GM04503 (cell line): ENCODE results near the gene INVS.
A peak's percentile ranks its signal among the peaks of the same experiment; 100 is the strongest.
"Not testable (repeated sequence)": the region's sequence is repeated elsewhere in the genome, so short reads cannot be mapped to it uniquely, and the experiment has no call there.

Experiments used
- DNase-seq: peaks from one replicate; pipeline ENCODE4 v3.0.0-alpha.2; 2012; ENCODE audit warnings: low read depth

INVS gene

GRCh38 chr9:100204796-100205195 lies 105.8 kb downstream of the INVS start:
- no peak for DNase-seq

- no peak for DNase-seq
Observed at GRCh38 chr9:100206899-100207298, 107.9 kb downstream of the INVS start.

- no peak for DNase-seq
Observed at GRCh38 chr9:100208673-100209072, 109.6 kb downstream of the INVS start.

- no peak for DNase-seq
Observed at GRCh38 chr9:100211476-100211875, 112.4 kb downstream of the INVS start.

DNA sequence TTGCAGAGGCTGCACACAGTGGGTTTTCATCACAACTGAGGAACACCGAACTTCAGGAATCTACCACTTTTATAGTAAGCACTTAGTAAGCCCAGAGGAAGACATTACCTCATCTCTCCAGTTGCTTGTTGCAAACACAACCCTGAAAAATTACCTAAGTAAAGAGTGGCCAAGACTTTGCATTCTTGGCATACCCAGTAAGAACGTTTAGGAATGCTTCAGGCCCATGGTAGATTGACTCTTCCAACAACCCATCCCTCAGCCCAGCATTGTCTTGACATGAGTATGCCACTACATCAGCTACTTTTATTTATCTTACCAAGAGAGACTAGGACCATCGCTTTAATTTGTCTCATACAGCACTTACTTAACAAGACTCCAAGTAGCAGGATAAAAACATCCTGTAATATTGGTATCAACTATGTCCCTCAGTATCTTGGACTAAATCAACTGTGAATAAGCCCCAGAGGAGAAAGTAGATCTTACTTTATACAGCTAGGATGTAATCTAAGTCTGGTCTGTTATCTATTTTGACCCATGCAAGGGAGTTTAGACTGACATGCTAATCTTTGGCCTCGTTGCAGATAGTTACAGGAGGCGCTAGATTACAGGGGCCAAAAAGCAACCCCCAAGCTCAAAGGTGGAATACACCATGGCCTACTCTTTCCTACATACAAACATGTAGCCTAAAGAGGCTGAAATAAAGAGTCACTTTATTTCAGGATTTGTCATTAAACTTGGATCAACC lies 114.9 kb downstream of the INVS start:
- DNase-seq: peak; percentile 40

DNA sequence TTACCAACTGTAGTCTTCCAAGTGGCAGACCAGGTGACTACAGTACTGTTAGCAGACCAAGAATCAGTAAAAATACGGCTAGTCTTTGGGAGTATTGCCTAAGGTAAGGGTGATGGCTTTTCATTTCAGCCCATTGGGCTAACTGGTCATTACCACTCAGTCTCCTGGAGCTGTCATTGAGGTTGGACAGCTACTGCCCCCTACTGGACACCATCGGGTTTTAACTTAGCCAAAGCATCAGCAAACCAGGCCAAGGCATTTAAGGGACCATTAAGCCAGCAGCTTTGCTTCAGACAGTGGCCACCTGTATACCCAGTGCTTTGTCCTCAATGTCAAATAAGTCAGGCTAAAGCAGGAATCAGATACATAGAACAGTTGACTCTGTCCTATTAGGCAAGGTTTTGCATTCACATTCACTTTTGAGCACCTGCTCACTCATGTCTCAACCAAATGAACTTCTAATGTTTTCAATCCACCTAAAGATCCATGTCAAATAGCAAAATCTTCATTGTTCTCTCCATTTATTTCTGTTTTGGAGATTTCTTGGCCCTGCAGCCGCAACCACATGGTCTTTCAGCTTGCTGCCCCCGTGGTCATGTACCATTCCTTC lies 117.2 kb downstream of the INVS start:
- DNase-seq: no peak

DNA sequence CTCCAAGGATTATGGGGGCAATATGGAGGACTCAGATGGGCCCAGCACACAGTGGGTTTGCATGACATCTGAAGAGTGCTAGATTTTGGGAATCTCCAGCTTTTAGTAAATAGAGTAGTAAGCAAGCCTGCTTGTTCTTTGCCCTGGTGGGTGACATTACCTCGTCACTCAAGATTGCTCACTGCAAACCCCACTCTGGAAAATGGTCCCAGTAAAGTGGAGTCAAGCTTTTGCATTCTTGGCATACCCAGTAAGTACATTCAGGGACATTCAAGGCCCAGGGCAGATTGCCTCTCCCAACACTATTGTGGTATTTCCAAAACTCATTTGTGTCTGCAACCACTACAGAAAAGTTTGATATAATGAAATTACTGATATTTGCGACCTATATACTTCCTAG lies 118.5 kb downstream of the INVS start:
- DNase-seq: no peak

GRCh38 chr9:100219347-100219746 lies 120.3 kb downstream of the INVS start:
- DNase-seq: no peak

DNA sequence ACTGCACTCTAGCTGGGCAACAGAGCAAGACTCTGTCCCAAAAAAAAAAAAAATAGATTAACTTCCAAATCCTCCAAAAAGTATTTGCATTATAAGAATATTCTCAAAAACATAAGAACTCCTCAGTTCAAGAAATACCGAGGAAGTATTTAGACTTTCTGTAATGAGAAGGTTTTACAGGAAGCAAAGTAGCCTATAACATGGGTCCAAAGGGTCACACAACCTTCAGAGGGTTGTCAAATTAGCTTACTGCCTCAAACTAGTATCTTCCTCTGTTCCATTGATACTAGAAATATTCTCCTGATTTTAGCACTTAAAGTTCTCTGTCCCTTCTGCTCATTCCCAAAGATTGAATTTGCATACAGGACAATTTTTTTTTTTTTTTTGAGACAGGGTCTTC lies 121.9 kb downstream of the INVS start:
- DNase-seq: no peak

- DNase-seq: no peak
Observed at GRCh38 chr9:100221538-100221937, 122.5 kb downstream of the INVS start.

DNA sequence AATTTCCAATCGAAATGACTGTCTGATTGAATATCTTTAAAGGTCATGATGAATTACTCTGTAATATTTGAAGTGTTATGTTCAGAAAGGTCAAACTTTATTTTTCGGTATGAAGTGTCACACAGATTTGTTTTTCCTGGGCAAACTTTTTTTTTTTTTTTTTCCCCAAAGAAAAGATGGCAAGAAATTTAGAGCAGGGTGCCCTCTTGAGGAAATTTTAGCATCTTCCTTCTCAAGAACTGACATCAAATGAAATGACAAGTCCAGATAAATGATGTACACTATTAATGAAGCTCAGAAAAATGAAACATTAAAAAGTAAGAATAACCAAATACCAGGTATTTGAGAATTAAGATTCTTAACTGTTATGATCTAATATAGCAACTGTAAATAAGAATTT lies 123.6 kb downstream of the INVS start:
- DNase-seq: no peak

- DNase-seq: no peak
Observed at GRCh38 chr9:100227636-100228035, 128.6 kb downstream of the INVS start.

GRCh38 chr9:100228352-100228869 lies 129.4 kb downstream of the INVS start:
- DNase-seq: no peak

DNA sequence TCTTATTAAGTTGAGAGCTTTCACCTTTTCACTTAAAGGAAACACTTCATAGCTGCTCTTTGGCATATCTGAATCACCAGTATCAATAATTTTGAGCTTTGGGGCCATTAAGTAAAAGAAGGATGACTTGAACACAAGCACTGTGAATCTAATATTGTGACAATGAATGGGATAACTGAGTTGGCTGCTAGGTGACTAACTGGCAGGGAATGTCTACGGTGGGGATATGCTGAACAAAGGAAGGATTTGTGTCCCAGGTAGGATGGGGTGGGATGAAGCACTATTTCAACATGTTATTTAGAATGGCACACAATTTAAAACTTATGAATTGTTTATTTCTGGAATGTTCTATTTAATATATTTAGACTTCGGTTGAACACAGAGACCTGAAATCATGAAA lies 130.1 kb downstream of the INVS start:
- DNase-seq: no peak

GRCh38 chr9:100229561-100229960 lies 130.5 kb downstream of the INVS start:
- no peak for DNase-seq

DNA sequence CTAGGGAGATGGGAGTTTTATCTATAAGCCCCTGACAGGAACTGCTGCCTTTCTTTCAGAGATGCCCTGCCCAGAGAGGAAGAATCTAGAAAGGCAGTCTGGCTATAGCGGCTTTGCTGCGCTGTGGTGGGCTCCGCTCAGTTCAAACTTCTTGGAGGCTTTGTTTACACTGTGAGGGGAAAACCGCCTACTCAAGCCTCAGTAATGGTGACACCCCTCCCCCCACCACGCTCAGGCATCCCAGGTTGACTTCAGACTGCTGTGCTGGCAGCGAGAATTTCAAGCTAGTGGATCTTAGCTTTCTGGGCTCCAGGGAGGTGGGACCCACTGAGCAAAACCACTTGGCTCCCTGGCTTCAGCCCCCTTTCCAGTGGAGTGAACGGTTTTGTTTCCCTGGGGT lies 137.9 kb downstream of the INVS start:
- DNase-seq: not testable (repeated sequence)

GRCh38 chr9:100240512-100240911 lies 141.5 kb downstream of the INVS start:
- no peak for DNase-seq

DNA sequence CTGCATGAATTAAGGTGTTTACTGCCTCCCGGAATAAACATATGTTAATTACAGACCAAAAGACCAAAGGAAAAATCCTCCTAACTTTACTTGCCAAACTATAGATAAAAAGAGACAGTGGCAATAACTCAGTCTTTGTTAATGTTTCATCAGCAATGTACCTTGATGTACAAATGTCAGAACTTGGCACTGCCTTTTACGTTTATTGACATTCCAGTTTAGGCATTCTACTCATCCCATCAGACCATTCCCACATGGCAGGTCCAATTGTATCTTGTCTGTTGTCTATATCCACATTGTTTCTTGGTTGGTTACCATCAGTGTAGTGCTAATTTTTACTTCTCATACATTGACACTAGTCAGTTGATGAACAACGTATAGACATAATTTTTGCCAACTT lies 168.2 kb downstream of the INVS start:
- DNase-seq: no peak

DNA sequence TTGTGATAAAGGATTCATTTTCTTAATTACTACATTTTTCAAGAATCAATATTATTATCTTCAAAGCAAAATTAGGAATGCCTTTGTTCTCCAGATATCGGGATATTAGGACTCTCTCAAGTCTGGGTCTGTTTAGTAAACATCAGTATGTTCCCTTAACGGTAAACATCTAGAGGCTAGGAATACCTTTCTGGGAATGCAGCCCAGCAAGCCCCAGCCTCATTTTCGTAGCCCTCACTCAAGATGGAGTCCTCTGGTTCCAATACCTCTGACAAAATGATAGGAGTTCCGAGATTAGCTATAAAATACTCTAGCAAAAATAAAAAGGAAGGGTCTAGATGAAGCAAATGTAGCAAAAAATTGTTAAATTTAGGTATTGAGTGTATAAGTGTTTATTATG lies 169.2 kb downstream of the INVS start:
- DNase-seq: no peak

DNA sequence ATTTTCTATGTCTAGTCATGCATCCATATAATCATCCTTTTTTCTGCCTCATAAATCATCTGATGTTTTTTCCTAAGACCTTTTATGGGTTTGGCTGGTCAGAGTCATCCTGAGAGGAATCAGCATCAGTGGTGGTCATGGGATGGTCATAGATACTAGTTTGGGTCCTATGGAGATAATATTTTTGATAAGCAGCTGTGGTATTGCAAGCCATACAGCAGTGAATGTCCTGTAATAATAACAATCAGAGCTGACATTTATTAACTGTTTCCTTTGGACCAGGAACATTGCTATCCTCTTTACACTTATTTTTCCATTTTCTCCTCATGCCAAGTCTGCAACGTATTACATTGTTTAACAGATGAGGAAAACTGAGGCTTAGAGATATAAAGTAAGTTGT lies 170.6 kb downstream of the INVS start:
- no peak for DNase-seq

GRCh38 chr9:100277166-100277979 lies 178.3 kb downstream of the INVS start:
- DNase-seq: peak; percentile 45

- no peak for DNase-seq
Observed at GRCh38 chr9:100281066-100281465, 182.0 kb downstream of the INVS start.
